ENCODE results near the gene CREBZF.
"Not testable (repeated sequence)": the region's sequence is repeated elsewhere in the genome, so short reads cannot be mapped to it uniquely, and the experiment has no call there.

The CREBZF gene

GRCh38 chr11:85668157-85668556, 3.2 kb upstream of the CREBZF start:
- DNase-seq: no peak

- no peak for DNase-seq
Measured at GRCh38 chr11:85666687-85667086, 1.8 kb upstream of the CREBZF start.

DNA sequence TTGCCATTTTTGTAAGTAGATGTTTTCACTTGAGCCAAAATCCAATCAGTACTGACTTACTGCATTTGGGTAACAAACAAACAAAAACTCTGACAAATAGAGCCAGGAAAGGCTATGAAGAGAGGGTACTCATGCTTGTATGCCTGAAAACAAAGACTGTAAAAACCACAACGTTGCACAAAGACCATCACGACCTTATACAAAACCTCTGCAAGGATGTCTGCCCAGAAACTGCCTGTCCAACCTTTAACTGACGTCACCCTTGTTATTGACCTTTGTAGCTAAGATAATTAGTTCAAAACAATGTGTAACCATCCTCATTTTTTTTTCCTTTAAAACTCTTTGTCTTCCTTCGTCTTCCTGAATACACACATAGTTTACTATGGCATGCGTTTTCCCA, 804 bp upstream of the CREBZF start:
- no peak for DNase-seq

GRCh38 chr11:85663753-85664614, 945 bp downstream of the CREBZF start:
- DNase-seq: peak; percentile 85 to 87

DNA sequence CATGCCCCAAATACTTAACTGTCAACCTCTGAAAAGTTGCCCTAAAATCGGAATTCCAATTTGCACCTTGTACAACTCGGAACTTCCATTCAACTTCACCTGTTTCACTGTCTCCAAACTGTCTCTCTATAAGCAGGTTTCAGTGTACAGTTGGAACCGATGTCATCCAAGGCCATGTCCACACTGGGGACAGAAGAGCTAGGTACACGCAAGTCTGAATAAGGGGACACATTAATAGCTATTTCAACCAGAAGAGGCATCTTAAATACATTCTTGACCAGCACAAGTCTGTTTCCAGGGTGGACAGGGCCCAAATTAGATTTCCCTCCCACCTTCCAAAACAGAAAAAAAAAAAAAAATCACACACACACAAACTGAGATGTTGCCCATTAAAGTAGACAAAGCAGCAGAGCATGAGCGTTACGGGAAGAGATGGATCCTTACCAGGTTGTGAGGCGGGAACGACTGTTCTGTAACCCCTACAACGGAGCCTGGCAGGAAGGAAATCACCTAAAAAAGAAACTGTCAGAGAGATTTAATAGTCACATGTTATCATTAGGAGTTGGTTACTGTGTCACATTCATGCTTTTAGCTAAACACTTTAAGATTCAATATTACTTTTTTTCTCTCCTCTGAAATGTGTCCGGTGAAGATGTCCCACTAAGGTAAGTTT, 1.7 kb downstream of the CREBZF start:
- DNase-seq: no peak

- DNase-seq: no peak
Measured at GRCh38 chr11:85661972-85662664, 2.8 kb downstream of the CREBZF start.

- no peak for DNase-seq
Measured at GRCh38 chr11:85658180-85658579, 6.7 kb downstream of the CREBZF start.

DNA sequence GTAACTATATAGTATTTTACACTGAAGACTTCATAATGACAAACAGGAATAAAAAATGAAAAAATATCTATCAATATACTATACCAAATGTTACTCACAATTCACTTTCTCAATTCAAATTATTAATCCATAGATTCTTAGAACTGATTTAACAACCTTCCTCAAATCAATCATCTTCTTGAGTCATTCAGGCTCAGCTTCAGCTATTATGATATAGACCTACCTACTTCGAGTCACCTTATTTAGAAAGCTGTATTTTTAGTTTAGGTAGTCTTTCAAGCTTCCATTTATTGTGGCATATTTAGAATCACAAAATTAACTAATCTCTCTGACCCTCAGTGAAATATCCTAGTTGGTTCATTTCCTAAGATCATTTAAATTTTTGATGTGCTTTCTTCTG, 8.2 kb downstream of the CREBZF start:
- DNase-seq: no peak

DNA sequence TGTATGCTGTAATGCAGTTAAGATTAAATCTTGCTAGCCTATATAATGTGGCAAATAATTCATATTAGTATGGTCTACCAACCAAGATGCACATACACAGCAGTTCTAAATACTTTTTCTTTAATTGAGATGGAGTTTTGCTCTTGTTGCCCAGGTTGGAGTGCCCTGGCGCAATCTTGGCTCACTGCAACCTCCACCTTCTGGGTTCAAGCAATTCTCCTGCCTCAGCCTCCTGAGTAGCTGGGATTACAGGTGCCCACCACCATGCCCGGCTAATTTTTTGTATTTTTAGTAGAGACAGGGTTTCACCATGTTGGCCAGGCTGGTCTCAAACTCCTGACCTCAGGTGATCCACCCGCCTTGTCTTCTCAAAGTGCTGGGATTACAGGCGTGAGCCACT, 10.6 kb downstream of the CREBZF start:
- DNase-seq: not testable (repeated sequence)

GRCh38 chr11:85652786-85653447, 12.0 kb downstream of the CREBZF start:
- no peak for DNase-seq

GRCh38 chr11:85651118-85651517, 13.8 kb downstream of the CREBZF start:
- no peak for DNase-seq

GRCh38 chr11:85647604-85648299, 17.2 kb downstream of the CREBZF start, which contains the start of gene TMEM126A:
Gene TMEM126A, plus strand, starts transcription at chr11:85647967. Its CDS starts 2,289 bp downstream, at chr11:85650256.
- DNase-seq: peak; percentile 94

- no peak for DNase-seq
Measured at GRCh38 chr11:85647078-85647477, 17.9 kb downstream of the CREBZF start.

DNA sequence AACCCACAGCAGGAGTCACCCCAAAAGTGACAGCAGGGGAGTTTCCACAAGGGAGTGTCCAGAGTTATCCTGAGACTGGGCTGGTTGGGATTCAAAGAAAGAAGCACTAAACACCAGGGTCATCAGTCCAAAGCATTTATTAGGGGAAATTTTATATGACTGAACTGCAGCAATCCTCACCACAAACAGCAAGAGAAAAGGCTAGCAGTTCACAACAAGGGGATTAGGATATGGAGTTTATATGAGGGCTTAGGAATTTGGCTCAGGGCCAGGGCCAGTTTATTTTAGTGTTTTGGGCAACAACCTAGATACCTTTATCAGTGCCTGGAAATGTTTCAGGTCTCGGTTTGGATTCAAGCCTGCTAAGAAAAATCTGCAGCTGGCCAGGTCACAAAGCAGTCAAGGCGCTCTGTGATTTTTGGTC, 21.7 kb downstream of the CREBZF start:
- DNase-seq: no peak

GRCh38 chr11:85634747-85635146, 30.2 kb downstream of the CREBZF start:
- DNase-seq: no peak

GRCh38 chr11:85628771-85629341, 36.1 kb downstream of the CREBZF start:
- DNase-seq: peak; percentile 22 to 44

DNA sequence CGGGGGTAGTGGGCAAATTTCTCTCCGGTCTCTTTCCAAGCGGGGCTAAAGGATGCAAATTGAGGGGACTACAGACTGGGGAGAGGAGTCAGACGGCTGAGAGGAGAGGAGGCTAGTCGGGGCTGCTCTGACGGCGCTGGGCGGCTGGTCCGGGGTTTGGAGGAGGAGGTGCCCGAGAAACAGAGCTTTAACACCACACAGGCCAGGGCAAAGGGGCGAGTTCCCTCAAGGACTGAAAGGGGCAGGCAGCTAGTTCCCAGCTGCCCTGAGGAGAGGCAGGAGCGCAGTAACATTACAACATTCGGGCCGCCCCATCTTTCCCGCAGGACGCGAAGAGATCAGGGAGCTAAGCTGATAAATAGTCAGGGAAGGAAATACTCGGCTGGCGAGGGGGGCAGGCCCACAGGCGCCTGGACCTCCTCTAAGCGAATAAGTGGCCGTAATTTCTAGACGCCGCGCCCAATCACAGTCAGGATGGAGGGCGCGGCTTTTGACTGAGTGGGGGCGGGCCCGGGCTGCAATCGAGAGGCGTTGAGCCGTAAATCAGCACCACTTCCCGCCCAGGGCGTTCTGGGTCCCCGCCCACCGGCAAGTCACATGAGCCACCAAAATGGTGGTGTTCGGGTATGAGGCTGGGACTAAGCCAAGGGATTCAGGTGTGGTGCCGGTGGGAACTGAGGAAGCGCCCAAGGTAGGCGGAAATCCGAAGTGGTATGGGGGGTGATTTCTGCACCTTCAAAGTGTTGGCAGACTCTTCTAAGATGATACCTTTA, 36.7 kb downstream of the CREBZF start, which contains the start of gene TMEM126B:
Gene TMEM126B (plus strand): TSS at position 596 of the 773 bp plus-strand sequence. CDS start 15 bp downstream, at position 611.
- peak; percentile 97 to 98 for DNase-seq

GRCh38 chr11:85627332-85627997, 37.5 kb downstream of the CREBZF start, which contains the start of gene DLG2:
Gene DLG2, minus strand, starts transcription at chr11:85627344.
- peak; percentile 12 to 16 for DNase-seq

GRCh38 chr11:85626496-85626895, 38.4 kb downstream of the CREBZF start:
- peak; percentile 9 to 11 for DNase-seq

- no peak for DNase-seq
Measured at GRCh38 chr11:85620256-85620655, 44.7 kb downstream of the CREBZF start.
